Hypothalamus (tissue), 51 donors: Measurements from ENCODE around the gene SNAP47.
A peak's percentile ranks its signal among the peaks of the same experiment; 100 is the strongest.

Experiments used
- DNase-seq, 51 donors: peaks; one replicate each; lab custom pipeline; 2025; lab: John Stamatoyannopoulos, UW

The SNAP47 gene

DNA sequence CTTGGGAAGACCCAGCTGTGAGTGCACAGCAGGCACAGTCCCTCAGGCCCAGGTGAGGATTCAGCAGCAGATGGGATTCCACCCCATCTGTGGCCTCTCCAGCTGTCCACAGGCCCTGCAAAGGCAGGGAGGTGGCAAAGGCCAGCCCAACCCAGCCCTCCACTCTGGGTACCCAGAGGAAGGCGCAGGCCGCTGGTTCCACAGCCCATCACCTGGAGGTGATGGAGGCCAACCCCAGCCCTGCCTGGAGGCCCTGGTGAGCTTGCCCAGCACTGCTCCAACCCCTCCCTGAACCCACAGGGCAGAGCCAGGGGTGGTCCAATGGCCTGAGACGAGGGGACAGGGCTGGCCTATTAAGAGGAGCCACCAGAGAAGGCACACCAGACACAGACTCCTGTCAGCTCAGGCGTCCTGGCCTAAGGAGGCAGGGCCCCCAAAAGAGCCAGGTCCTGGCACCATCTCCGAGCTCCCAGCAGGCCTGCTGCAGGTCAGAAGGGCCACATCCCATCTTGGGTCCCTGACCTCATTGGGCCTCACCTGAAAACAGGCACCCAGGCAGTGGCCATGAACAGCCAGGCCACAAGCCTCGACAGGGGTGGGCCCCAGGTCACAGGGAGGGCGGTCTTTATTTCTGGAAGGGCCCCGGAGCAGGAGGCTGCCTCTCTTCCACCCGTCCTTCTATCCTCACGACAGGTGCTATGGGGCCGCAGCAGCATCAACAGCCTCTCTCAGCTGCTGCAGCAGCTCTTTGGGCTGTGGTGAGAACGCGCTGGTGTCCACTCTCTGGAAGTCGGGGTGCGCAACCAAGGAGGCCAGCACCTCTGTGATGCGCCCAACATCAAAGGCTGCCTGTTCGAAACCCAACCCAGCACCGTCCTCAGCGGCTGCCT lies 3.3 kb upstream of the SNAP47 start:
- DNase-seq = no peak

DNA sequence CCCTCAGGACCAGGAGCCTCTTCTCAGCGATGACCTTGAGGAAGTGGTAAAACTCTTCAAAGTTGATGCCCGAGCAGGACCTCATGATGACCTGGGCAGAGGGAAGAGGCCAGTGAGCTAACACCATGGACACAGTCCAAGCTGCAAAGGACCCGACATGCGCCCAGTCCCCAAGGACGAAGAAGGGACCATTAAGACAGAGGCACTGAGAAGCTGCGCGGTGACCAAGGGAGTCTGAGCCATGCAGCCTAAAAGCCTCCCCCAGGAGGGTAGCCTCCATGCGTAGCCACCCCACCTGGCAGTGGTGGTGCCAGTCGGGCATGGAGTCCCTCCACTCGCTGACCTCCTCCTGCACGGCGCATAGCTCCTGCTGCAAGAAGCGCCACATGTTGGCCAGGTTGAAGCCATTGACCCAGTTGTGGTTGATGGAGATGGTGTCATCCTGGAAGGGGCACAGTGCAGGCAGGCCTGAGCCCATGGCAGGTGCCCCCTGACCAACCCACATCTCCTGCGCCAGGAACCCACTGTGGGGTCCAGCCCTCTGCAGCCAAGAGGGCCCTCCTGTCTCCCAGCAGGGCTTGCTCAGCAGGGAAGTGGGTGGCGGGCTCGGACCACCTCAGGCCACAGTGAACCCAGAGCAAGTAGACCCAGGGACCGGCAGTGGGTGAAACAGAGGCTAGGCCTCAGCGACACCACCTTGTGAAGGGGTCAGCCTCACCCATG lies 2.5 kb upstream of the SNAP47 start:
- no peak for DNase-seq

DNA sequence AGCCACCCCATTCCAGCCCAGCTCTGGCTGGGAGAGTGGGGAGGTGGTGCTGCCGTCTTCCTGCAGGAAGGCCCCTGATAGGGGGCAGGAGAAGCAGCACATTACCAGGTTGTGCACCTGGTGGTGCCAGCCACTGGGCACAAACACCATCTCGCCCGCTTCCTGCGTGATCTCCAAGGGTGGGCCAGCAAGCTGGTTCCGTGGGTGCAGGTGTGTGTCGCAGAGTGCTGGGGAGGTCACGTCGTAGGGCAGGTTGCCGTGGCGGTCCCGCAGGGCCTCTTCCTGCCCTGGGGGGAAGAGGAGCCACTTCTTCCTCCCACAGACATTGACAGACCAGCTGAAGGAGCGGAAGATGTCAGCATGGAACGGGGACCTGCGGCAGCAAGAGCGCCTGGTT lies 1.9 kb upstream of the SNAP47 start:
- no peak for DNase-seq

DNA sequence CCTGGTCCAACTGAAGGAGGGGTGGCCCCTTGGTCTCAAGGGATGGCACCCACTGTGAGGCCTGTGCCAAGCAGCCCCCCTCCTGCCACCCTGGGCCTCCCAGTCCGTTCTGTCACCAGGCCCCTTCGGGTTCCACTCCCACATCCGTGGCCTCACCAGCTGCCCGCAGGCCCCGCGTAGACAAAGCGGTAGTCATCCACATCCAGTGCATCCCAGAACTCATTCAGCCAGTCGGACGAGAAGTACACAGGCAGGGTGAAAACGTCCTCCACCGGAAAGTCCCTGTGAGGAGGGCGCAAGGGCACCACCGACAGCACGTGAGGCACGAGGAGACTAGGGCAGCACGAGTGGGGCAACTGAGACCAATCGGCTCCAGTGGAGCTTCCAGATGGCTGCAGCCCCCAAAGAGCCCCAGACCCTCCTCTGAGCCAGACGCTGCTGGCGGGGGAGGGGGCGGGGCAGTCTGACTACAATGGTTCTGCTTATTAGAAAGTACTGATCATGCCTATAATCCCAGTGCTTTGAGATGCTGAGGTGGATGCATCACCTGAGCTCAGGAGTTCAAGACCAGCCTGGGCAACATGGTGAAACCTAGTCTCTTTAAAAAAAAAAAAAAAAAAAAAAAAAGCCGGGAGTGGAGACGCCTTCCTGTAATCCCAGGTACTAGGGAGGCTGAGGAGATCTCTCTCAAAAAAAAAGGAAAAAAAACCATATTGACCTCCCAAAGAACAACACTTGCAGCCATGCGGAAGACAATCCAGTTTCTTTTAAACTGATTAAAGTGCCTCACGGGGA lies 1.3 kb upstream of the SNAP47 start:
- DNase-seq = no peak

DNA sequence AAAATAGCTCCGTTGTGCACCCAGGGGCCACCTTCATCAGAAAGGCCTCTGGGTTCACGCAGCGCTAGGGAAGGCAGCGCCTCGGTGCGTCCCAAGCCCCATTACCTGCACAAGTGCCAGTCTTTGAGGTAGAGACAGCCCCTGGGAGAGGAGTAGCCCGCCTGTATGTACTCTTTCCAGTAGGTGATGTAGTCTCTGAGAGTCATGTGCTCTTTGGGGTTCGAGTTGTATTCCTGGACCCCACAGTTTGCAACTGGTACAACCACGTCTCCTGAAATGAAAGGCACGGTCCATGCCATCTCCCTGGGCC lies 734 bp upstream of the SNAP47 start:
- no peak for DNase-seq

DNA sequence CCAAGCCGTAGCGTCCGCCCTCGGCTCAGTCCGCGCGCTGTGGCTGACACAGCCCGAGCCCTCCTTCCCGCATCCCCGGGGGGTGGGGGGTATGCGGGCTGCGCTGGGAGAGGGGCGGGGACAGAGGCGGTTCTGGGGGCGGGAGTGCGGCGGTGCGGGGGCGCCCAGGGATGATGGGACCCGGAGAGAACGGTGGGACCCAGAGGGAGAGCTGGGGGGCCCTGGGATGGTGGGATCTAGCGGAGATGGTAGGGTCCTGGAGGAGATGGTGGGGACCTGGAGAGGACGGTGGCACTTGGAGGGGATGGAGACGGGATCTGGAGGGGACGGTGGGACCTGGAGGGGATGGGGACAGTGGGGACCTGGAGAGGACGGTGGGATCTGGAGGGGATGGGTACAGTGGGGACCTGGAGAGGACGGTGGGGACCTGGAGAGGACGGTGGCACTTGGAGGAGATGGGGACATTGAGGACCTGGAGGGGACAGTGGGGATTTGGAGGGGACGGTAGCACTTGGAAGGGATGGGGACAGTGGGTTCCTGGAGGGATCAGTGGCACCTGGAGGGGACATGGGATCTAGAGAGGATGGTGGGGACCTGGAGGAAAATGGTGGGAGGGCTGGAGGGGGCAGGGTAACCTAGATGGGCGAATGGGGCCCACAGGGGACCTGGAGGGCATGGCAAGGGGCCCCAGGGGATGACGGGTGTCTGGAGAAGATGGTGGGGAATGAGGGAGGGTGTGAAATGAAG lies 477 bp downstream of the SNAP47 start:
- peak in 4 of 51 donors; percentile 52 to 62 (median 60) for DNase-seq

DNA sequence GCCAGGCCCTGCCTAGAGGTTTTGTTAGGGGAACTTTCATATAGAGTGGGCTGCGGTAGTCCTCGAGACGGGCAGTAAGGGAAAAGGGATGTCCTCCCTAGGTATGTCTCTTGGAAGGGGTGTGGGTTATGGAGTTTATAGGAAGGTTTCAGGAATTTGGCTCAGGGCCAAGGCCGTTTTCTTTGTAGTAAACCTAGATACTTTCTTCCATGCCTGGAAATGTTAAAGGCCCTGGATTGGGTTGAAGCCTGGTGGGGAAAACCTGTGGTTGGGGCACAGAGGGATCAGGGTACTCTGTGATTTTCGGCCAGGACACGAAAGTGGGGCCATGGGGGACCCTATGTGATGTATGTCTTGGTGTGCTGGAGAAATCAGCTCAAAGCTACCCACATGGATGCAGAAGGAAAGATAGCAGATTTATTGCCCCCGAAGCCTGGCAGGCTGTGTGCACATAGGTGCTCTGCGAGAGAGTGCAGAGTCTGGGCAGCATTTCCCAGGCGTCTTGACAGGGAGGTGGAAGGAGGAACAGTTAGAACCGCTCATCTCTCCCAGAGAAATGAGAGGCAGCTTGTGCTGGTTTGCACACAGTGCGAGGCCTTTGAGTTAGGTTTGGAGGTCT lies 1.7 kb downstream of the SNAP47 start:
- no peak for DNase-seq

DNA sequence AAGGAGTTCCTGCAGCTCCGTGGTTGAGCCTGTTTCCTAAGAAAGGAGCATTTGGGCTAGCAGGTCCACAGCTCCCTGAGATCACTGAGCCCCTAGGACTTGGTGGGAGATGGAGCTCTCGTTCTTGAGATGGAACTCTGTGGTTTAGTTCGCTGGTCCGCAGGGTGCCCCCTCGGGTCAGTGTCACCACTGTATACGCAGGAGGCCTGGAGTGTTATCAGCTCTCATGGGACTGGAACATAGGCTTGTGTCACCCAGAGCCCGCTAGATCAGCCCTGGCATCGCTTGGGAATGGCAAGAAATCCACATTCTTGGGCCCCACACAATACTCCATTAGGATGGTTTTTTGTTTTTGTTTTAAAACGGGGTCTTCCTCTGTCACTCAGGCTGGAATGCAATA lies 3.6 kb downstream of the SNAP47 start:
- no peak for DNase-seq

DNA sequence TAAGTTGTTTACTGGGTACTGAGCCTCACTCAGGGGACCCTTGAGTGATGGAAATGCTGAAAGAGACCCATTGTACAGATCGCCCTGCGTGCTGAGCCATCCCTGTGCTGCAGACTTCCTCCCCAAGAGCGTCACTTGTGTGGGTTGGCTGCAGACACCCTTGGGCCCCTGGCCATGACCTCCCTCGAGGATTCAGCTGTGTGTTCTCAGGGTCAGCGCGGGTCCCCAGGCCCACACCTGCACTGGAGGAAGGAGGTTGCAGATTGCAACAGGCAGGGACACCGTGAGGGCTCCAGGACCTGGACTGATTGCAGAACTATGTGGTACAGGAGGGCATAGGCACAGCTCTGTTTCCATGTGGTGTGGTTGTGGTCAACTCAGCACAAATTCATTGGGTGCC lies 4.4 kb downstream of the SNAP47 start:
- no peak for DNase-seq

DNA sequence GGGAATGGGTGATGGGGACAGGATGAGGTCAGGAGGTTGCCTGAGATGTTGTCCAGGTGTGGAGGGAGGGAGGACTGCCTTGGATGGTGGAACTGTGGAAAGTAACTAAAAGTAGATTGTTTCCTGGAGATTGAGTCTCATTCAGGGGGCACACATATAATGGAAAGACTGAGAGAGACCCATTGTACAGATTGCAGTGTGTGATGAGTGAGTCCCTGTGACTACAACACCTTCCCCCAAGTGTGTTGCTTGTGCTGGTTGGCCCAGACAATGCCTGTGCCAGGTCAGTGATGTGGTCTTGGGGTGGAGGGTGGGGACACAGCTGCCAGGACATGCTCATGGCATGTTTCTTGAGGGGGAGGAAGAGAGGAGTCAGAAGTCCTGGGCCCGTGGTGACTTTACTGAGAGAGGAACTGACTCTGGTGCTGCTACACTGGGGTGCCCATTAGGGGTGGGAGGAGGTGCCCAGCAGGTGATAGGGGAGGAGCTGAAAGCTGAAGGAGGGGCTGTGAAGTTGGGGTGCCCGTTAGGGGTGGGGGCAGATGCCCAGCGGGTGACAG lies 5.2 kb downstream of the SNAP47 start:
- DNase-seq = no peak

DNA sequence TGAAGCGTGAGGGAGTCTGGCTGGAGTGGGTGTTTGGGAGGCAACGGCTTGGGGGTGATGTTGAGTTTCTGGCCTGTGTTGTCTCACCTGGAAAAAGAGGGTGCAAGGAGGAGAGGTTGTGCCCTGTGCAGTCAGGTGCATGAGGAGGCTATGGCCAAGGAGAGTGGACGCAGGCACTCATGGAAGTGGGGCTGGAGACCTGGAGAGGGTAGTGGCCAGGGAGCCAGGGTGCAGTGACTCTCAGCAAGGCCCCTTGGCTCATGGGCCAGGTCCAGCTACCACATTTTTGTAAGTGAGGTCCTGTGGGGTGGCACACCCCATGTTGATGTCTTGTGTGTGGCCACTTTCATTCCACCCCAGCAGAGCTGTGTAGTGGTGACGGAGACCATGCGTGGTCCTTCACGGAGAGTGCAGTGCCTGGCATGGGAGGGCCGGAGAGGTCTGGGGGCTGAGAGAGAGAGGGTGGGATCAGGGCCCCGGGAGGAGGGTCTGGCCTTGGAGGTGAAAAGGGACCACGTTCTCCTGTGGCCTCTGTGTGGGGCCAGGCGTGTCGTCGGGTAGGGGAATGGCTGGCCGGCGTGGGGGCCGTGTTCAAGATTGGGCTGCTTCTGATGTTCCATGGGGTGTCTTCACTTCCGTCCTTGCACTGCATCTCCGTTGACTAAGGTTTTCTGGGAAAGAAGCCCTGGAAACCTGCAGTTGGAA lies 6.1 kb downstream of the SNAP47 start:
- DNase-seq = no peak

DNA sequence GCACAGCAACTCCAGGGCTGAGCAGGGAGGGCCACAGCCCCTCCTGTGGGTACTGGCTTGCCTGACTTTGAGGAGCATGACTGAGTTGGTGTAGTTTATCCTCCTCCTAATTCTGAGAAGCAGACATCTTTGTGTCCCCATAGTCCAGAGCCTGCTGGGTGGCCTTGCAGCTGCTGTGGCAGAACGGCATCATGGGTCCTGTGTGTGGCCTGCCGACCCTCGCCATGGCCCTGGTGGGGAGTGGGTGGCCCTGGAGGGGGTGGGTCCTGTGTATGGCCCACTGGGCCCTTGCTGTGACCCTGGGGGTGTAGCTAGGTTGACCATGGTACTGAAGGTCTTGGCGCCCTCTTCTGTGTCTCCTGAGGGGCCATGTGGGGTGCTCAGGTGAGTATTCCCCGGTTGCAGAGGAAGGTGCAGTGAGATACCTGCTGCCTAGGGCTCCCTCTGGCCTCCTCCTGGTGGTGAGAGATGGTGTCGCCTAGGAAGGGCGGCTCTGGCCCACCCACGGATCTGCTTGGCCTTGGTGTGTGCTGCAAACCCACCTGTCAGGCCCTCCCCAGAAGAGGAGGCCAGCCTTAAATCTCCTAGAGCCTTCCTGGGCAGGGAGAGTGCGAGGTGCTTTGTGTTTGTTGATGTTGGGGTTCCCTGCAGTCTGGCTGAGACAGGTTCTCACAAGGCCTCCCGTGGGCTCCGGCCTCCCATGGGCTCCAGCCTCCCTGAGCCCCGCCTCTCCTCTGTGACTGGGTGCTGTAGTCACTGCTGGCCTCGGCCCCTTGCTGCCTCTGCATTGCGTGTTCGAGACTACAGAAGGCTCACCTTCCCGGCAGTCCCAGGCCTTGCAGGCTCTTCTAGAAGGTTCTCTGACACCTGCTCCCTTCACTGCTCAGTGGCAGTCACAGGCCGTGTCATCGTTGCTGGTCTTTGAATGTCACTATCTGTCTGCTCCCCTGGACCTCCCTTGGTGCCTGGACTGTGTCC lies 7.8 kb downstream of the SNAP47 start:
- DNase-seq = no peak

DNA sequence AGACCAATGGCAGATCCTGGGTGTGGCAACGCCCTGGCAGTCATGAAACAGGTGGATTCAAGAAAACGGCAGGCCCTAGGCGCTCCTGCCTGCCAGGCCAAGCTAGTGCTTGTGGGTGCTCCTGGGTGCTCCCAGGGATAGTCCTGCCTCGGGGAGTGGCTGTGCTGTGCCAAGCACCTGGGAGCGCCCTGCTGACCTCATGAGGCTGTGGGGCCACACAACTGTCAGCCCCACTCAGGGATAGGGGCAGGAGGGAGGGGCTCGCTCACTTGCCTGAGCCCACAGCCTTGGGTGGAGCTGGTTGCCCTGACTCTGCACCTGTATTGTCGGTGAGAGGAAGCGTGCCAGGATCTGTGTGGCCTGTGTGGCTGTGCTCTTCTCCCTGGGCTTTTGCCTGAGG lies 9.4 kb downstream of the SNAP47 start:
- DNase-seq = no peak

DNA sequence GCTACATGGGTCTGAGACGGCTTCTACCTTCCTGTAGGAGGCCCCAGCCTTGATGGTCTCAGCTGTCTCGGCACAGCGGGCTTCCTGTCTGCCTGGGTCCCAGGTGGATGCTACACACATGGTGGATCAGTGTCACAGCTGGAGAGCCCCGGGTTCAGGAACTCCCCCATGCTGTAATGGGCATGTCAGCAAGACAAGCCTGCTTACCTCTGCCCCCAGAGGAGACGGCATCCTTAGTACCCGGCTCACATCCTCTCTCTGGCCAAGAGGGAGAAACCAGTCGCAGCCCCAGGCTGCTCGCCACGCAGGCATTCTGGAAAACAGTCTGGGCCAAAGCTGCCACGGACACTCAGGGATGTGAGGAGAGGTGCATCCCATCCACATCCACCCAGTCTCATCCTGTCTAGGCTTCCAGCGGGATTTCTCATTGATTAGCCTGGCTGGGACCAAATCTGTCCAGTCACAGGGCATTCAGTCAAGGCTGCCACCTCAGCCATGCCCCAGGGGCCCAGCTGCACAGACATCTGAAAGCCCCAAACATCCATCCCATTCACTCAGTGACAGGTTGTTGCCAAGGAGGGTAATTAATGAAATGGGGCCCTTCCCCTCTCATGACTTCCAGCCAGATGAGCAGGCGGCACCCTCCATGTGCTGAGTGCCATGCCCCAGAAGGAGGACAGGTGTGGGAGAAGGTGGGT lies 10.5 kb downstream of the SNAP47 start:
- DNase-seq = no peak

DNA sequence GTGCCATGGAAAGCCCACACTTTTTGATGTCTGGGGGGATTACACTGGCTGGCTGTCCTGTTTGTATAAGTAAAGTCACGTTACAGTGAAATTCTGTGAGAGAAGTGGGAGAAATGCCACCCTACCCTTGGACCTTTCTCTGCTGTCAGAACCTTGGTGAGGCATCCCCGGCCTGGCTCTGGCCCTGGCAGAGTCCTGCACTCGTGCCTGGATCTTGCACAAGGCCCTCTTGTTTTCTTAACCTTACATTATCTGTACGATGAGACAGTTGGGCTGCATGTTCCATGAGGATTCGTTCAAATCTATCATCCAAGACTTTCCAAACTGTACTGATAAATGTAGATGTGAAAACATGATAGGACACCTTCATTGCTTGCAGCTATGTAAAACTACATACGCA lies 11.4 kb downstream of the SNAP47 start:
- DNase-seq = no peak

DNA sequence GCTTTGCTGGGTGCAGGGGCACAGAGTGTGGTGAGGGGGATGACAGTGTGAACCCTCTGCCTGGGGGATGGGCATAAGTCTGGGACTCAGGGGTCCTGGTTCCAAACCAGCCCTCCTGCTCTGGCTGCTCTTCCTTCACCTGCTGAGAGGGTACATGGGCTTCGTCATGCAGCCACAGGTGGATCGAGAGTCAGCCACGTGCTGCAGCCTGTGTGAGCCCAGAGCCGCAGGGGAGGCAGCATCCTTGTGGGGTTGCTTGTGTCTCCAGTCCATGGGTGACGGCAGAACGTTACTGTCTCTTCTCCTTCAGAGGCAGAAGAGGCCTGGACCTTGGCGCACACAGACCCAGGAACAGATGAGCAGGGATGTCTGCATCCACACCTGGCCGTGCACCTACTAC lies 12.1 kb downstream of the SNAP47 start:
- DNase-seq = no peak

DNA sequence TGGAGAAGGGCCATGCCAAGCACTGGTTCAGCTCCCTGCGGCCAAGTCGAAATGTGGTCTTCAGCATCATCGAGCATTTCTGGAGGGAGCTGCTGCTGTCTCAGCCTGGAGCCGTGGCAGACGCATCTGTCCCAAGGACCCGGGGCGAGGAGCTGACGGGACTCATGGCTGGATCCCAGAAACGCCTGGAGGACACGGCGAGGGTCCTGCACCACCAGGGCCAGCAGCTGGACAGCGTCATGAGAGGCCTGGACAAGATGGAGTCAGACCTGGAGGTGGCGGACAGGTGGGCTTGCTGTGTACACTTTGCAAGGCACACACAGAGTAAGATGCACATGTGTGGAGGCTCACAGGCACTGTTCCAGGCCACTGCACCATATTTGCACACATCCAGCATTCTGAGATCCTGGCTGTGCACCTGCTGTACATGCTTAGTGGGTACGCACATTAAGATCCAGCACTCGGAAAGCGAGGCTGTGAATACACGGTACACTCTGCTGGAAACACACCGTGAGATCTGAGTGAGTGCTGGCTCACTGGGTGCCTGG lies 12.8 kb downstream of the SNAP47 start:
- no peak for DNase-seq
